ENCODE results near the gene GGN. TPM values are rescaled to one million over a fixed set of nuclear protein-coding genes. Genes with fewer than 3 reads are reported as not detected.

GGN gene
- total RNA-seq, 1 experiment from 2014 or later, result 0.47 TPM

DNA sequence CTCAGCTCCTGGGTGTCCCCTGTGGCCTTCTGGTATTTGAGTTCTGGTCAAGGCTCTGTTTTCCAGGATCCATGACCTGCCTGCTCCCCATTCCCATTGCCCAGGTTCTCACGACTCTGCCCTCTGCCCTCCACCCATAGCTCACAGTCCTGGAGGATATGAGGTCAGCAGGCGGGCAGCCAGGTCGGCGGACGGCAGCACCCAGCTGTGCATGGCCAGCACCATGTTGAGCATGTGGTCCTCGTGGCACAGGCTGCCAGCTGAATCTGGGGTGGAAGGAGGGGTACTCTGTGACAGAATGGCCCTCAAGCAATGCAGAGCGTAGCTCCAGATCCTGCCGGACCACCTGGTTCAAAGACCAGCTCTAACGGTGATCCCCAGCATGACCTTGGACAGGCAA is 33.1 kb upstream of the GGN start:
- intact Hi-C loops (cut with micrococcal nuclease), result no loop called here
- no peak overlapping the region for H3K27ac ChIP-seq (ENCODE audit: low read depth, low read length)
- H3K4me3 ChIP-seq (replicated peaks in 1 of 2; ENCODE audit: low read depth in 1 of 2, low read length in 2 of 2), result no peak overlapping the region
- RAD21 ChIA-PET (ENCODE audit: low non-redundant PET in 1 of 2, low total read pairs in 2 of 2, uncharacterized antibody in 2 of 2, unreplicated experiment in 2 of 2), result interaction anchor here in 1 of 2 experiments (0.6 kb wide), 1 partner anchor 18 kb away, joined by 4 read pairs; the partner anchor contains the start of gene FAM98C
- no peak overlapping the region for H3K4me2 ChIP-seq (ENCODE audit: low read length)
- DNase-seq (ENCODE audit: low read depth, low spot score) (no peak), ATAC-seq (no peak)
- no peaks in the 10 kb centered on the region for H3K9me2 ChIP-seq (ENCODE audit: insufficient read depth)
- POLR2A ChIA-PET, result no interaction called here
- no peaks in the 10 kb centered on the region for H4K20me1 ChIP-seq (ENCODE audit: insufficient read depth)
- no TSS peak for BruUV-seq (replicated peaks)
- H3K4me1 ChIP-seq (ENCODE audit: control insufficient read depth in 1 of 2, insufficient read depth in 2 of 2, low read length in 2 of 2), result peaks cover 14 to 16% of the 10 kb centered on the region in 2 experiments; a peak in 3 of 4 replicates
- H3K27me3 ChIP-seq (ENCODE audit: insufficient read depth, low read length), result no peaks in the 10 kb centered on the region
- CTCF ChIA-PET, result interaction anchor here (1.8 kb wide), 1 partner anchor 18 kb away, joined by 5 read pairs; the partner anchor contains the start of gene FAM98C
- H3K79me2 ChIP-seq (ENCODE audit: insufficient read depth, low read length), result no peaks in the 10 kb centered on the region
- H3K36me3 ChIP-seq (ENCODE audit: control insufficient read depth in 1 of 2, insufficient read depth in 2 of 2, low read length in 2 of 2), result no peaks in the 10 kb centered on the region
- TF ChIP-seq CEBPB (IDR thresholded peaks at IDR 0.05; ENCODE audit: low read depth) (no peak), RAD21 (IDR thresholded peaks at IDR 0.05; ENCODE audit: low read depth) (no peak), FOSL1 (IDR thresholded peaks at IDR 0.05; ENCODE audit: low read depth) (no peak), POLR2AphosphoS5 (IDR thresholded peaks at IDR 0.05; ENCODE audit: low read depth, low read length) (no peak), ZFX (IDR thresholded peaks at IDR 0.05) (no peak), EZH2 (IDR thresholded peaks at IDR 0.05) (no peak), REST (IDR thresholded peaks at IDR 0.05; ENCODE audit: low read depth) (no peak), ZNF274 (IDR thresholded peaks at IDR 0.05; ENCODE audit: low read depth, low read length) (no peak), CTCF (IDR thresholded peaks at IDR 0.05 in 2 of 3, conservative IDR thresholded peaks at IDR 0.05 in 1 of 3; ENCODE audit: borderline replicate concordance in 1 of 3, insufficient read depth in 1 of 3, low read depth in 2 of 3, low read length in 2 of 3) (no peak), SP1 (IDR thresholded peaks at IDR 0.05; ENCODE audit: low read depth) (no peak), SRF (IDR thresholded peaks at IDR 0.05; ENCODE audit: low read depth) (no peak), EZH2phosphoT487 (IDR thresholded peaks at IDR 0.05; ENCODE audit: borderline replicate concordance) (no peak), JUND (IDR thresholded peaks at IDR 0.05) (no peak), YY1 (IDR thresholded peaks at IDR 0.05; ENCODE audit: extremely low read depth, insufficient replicate concordance, low read depth, low read length) (no peak), MAX (IDR thresholded peaks at IDR 0.05) (no peak), POLR2A (IDR thresholded peaks at IDR 0.05; ENCODE audit: borderline replicate concordance, extremely low read depth, insufficient read depth, insufficient read length) (no peak)
- no peak overlapping the region for H2AFZ ChIP-seq (ENCODE audit: low read depth, low read length, poor library complexity, severe bottlenecking)
- no peaks in the 10 kb centered on the region for H3K9me3 ChIP-seq (ENCODE audit: control insufficient read depth in 1 of 2, insufficient read depth in 1 of 2, low read depth in 1 of 2, low read length in 2 of 2)
- no peak overlapping the region for H3K9ac ChIP-seq (ENCODE audit: low read length)

Data from HCT116 (cell line).